GM21786 (cell line): Measurements from ENCODE around the gene MYOCOS.
A peak's percentile ranks its signal among the peaks of the same experiment; 100 is the strongest.

ENCODE experiments used
- ATAC-seq: cut with Tn5 transposase; IDR thresholded peaks from one replicate; pipeline ENCODE4 v1.9.1; 2021; ENCODE audit not compliant: unreplicated experiment

MYOCOS gene

DNA sequence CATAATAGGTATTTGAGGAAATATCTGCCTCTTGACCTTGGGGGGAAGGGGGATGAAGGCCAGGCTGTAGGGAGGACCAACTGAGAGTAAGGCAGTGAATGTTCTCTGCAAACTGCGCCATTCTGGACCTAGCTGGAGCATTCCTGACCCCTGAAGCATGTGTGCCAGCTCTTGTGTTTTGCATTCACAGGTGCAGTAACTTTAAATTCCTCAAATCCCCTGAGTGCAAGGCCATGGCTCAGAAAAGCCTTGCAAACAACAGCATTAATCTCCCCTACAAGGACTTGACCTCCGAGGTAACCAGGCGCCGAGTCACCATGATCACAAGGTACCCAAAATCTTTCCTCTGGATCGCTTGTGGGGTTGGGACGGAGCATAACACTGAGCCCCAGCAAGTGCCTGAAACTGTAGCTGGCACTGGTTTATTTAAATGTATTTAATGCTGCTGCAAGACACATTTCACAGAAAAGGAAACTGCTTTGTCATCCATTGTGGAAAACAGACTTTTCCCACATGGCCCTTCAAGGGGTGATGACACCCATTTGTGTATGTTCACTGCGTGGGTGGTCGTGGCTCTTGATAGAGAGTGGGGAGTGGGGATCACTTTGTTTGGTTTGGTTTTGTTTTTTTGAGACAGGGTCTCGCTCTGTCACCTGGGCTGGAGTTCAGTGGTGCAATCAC, 1.7 kb downstream of the MYOCOS start:
- no peak for ATAC-seq

GRCh38 chr1:171625225-171625624, 3.2 kb downstream of the MYOCOS start:
- ATAC-seq = no peak

GRCh38 chr1:171627020-171627419, 5.0 kb downstream of the MYOCOS start:
- no peak for ATAC-seq

DNA sequence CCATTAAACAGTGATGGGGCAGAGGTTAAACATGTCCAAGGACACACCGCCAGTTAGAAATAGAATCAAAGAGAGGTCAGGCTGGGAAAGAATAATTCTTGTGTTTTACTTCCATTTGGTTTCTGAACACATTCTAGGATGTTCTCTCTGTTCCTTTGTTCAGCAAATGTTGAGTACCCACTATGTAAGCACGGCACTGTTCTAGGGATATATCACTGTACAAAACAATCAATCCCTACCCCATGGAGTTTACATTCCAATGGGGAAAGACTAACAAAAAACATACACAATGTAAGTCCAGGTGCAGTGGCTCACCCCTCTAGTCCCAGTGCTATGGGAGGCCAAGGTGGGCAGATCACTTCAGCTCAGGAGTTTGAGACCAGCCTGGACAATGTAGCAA, 6.2 kb downstream of the MYOCOS start:
- ATAC-seq = no peak

GRCh38 chr1:171635661-171636060, 13.6 kb downstream of the MYOCOS start:
- ATAC-seq = no peak

GRCh38 chr1:171636141-171636540, 14.1 kb downstream of the MYOCOS start:
- ATAC-seq = no peak

- no peak for ATAC-seq
These were observed 16.0 kb downstream of the MYOCOS start for GRCh38 chr1:171637928-171638576.

DNA sequence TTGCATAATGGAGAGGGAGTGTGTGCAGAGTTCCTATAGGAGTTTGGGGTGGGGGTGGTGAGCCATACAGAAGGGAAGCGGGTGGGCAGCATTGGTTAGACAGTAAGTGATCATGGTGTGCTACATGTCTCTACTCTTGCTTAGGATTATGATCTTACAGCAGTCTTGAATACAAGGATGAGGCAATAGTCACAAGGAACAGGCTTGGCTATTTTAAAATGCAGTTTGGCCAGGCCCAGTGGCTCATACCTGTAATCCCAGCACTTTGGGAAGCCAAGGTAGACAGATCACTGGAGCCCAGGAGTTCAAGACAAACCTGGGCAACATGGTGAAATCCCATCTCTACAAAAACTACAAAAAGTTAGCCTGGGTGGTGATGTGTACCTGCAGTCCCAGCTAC, 18.2 kb downstream of the MYOCOS start:
- ATAC-seq = no peak

DNA sequence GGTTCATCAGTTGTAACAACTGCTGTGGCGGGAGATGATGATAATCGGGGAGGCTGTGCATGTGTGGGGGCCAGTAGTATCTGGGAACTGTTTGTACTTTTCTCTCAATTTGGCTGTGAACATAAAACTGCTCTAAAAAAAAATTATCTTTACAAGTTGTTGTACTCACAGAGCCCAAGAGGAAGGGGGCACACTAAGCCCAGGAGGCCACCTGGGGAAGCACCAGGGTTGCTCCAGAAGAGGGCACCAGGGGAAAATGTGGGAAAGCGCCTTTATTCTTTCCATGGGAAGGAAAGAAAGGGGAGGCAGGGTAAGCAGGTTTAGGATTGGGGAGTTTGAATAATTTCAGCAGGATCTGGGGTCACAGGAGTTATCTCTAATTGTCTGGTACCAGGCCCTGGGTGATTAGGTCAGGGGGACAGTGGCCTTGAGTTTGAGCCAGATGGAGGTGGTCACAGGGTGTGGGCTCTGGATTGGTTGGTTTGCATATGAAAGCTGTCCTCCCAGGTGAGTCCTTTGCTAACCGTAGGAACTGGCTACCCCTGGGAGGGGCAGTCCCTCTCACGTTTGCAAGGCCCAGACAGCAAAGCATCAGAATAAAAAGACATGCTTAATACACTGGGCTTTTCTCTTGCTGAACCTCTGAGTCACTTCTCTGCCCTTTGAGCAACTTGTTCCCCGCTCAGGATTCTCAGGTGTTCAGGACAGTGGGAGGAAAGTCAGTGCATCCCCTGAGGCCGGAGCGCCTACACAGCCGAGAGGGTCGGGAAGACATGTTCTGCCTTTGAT, 19.2 kb downstream of the MYOCOS start:
- no peak for ATAC-seq

GRCh38 chr1:171642197-171642596, 20.2 kb downstream of the MYOCOS start:
- ATAC-seq = no peak

DNA sequence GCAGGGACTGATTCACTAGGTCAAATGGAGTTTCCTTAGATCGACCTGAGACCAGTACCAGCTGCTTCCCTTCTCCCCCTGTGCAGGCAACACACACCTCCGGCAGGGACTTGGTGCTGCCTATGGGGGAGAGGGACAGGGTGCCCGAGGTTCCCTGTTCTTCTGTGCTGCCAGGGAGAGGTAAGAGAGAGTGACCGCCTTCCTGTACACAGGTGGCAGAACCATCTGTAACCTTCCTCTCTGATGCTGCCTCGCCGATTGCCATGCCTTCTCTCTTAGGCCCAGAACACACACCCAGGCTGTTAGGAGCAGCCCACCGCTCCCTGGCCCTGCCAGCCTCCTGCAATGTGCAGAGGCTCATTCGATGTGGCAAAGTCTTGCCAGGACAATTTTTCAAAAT, 21.1 kb downstream of the MYOCOS start:
- ATAC-seq = no peak

DNA sequence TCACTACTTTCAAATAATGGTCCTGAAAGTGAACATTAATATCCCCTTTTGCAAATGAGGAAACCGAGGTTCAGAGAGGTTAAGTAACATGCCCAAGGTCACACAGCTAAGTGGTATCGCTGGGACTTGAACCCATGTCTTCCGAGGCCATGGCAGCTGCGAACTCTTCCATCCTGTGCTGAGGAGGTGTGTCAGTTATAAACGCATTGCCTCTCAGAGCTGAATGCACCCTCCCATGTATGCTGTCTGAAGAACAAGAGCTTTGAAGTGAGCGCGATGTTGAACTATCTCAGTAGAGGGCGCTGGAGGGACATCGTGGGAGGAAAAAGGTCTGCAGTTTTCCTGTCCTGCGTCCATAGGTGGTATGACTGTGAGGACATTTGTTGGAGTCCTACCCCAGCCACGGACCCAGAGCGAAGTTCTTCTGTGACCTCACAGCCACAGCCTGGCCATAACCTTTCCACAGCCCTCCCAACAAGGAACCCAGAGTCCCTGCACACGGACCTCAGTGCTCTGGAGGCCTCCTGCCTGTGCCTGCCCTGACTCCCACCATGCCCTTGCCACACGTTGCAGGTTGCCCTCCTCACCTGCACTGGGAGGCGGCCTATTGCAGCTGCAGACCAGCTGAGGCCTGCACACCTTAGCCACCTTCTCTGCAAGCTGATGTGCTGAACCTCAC, 22.9 kb downstream of the MYOCOS start:
- peak; percentile 58 for ATAC-seq

- no peak for ATAC-seq
These were observed 23.7 kb downstream of the MYOCOS start for GRCh38 chr1:171645553-171646248.

DNA sequence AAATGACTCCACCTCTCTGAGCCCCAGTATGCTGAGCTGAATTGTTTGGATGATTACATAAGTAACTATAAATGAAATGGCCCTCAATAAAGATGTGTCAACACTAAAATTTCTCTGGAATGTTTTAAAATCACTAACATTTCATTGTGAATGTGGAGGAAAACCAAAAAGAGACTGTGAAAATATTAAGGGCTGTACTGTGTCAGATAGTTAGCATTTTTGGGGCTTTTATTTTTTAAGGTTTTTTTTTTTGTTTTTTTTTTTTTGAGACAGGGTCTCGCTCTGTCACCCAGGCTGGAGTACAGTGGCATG, 24.2 kb downstream of the MYOCOS start:
- ATAC-seq = no peak

- ATAC-seq = no peak
These were observed 30.3 kb downstream of the MYOCOS start, which contains the start of gene MYOC for GRCh38 chr1:171652234-171652822. Gene MYOC (minus strand): TSS chr1:171652688. CDS start chr1:171652611, 77 bp downstream.

- ATAC-seq = no peak
These were observed 31.8 kb downstream of the MYOCOS start for GRCh38 chr1:171653796-171654195.

- no peak for ATAC-seq
These were observed 32.3 kb downstream of the MYOCOS start for GRCh38 chr1:171654201-171654941.

DNA sequence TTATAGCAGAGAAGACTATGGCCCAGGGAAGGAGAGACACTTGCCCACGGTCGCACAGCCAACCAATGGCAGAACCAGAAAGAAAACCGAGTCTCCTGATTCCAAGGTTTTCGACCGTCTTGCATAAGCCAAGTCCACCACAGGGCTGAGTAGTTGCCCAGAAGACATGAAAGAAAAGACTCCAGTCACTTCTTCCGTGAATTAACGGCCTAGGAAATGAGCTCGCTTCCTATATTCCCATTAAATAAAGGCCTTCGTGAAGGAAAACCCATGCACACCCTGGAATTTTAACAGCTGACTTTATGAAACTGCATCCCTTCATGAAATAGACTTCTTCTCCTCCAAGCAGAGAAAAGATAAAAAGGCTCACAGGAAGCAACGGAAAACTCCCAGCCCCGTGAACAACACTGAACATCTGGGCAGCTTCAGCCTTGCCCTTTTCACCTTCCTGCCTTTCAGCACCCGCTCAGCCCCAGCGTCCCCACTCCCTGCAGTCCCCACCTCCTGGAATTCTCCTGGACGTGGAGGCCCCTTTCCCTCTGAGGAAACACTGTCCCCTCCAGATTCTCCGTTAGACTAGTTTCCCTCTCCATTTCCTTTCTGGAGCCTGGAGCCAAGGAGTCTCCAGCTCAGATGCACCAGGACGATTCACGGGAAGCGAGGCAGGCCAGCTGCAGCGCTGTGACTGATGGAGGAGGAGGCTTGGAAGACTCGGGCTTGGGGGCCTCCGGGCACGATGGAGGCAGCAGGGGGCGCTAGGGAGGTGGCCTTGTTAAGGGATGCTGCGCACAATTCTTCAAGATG, 33.1 kb downstream of the MYOCOS start:
- peak; percentile 80 for ATAC-seq

DNA sequence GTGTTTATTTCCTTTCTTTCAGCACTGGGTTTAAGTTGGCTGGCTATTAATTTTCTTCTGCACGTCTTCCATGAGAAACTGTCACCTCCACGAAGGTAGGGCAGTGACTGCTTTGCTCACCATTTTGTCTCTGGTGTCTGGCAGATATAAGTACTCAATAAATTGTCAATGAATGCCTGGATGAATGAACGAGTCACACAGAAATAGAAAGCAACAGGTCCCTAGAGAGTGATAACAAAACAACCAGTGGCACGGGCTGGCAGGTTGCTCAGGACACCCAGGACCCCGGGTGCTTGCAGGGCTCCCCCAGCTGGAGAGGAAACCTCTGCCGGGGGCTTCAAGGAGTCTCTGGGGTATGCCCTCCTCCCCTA, 33.7 kb downstream of the MYOCOS start:
- ATAC-seq = peak; percentile 6
